B cell (primary cell): ENCODE measurements around the gene RALGAPA2.

ENCODE experiments used
- EZH2 ChIP-seq: IDR thresholded peaks from 2 replicates; pipeline ENCODE4 v1.6.1; 2012; ENCODE audit warnings: borderline replicate concordance, low read depth, mild to moderate bottlenecking, moderate library complexity, low read length; ENCODE audit not compliant: insufficient read depth, poor library complexity, severe bottlenecking
- TF ChIP-seq, protein P1 (sequence below): fragments of 200-600 bp; IDR thresholded peaks from one replicate; pipeline ENCODE4 v1.8.0; 2022; ENCODE audit warnings: antibody characterized with exemption, mild to moderate bottlenecking

DNA sequence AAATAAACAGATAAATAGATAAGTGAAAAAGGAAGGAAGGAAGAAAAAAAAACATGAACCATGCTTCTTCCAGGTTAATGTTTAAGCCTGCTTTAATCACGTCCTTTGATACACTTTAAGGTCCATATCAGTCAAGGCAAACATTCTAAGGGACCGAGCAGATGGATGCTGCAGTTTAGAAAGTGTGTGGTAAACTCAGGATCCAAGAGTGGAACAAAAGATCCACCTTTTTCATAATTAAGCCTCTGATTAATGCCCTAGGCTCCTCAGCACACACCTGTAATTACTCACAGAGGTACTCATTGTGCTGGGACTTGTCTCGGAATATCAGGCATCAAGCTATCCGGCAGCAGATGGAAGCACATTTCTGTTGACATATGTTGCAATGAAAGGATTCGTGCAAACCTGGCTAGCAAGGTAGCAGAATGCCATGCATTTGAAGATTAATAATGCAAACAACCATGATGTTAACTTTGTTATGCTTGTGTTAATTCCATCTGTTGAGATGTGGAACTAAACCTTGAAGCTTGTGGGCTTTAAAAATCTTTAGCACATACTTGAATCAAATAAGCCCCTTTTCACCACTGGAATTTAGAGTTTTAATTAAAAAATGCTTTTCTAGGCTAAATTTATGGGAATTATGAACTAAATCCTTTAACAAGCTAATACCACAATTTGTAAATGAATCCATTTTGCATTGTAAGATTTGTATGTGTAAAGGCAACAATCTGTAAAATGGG, 163.7 kb downstream of the RALGAPA2 start:
- TF ChIP-seq, protein P1, sequence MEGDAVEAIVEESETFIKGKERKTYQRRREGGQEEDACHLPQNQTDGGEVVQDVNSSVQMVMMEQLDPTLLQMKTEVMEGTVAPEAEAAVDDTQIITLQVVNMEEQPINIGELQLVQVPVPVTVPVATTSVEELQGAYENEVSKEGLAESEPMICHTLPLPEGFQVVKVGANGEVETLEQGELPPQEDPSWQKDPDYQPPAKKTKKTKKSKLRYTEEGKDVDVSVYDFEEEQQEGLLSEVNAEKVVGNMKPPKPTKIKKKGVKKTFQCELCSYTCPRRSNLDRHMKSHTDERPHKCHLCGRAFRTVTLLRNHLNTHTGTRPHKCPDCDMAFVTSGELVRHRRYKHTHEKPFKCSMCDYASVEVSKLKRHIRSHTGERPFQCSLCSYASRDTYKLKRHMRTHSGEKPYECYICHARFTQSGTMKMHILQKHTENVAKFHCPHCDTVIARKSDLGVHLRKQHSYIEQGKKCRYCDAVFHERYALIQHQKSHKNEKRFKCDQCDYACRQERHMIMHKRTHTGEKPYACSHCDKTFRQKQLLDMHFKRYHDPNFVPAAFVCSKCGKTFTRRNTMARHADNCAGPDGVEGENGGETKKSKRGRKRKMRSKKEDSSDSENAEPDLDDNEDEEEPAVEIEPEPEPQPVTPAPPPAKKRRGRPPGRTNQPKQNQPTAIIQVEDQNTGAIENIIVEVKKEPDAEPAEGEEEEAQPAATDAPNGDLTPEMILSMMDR = no peak
- no peak for TF ChIP-seq EZH2
